Measurements from ENCODE around the gene MS4A18. TPM values are rescaled to one million over a fixed set of nuclear protein-coding genes. Genes with fewer than 3 reads are reported as not detected.

The MS4A18 gene
- total RNA-seq, 1 experiment from 2014 or later: not detected

GRCh38 chr11:60764879-60765278 lies 40.4 kb downstream of the MS4A18 start:
- Mint-ChIP-seq H3K4me1 (ENCODE audit: insufficient read depth, unreplicated experiment) (no peaks in the 10 kb centered on the region), H3K36me3 (ENCODE audit: insufficient read depth, unreplicated experiment) (no peaks in the 10 kb centered on the region), H3K4me3 (ENCODE audit: unreplicated experiment) (no peak overlapping the region), H3K27ac (ENCODE audit: low read depth, unreplicated experiment) (no peak overlapping the region), H3K9me3 (ENCODE audit: unreplicated experiment) (no peaks in the 10 kb centered on the region), H3K27me3 (ENCODE audit: insufficient read depth, unreplicated experiment) (peaks cover 15% of the 10 kb centered on the region)
- intact Hi-C loops (cut with micrococcal nuclease): no loop called here
- BruUV-seq (replicated peaks): no TSS peak
- CTCF ChIA-PET: interaction anchor here (0.6 to 7.0 kb wide), 5 partner anchors 8 to 500 kb away, joined by 3 to 72 read pairs (median 3); partner anchors contain the start of gene MS4A15
- DNase-seq (ENCODE audit: unreplicated experiment): no peak
- POLR2A ChIA-PET: no interaction called here
- no peak for TF ChIP-seq CTCF (IDR thresholded peaks at IDR 0.05; ENCODE audit: unreplicated experiment)

- no peak for DNase-seq (ENCODE audit: unreplicated experiment)
- Mint-ChIP-seq H3K4me1 (ENCODE audit: insufficient read depth, unreplicated experiment) (no peaks in the 10 kb centered on the region), H3K36me3 (ENCODE audit: insufficient read depth, unreplicated experiment) (no peaks in the 10 kb centered on the region), H3K27me3 (ENCODE audit: insufficient read depth, unreplicated experiment) (peaks cover 10% of the 10 kb centered on the region), H3K9me3 (ENCODE audit: unreplicated experiment) (no peaks in the 10 kb centered on the region), H3K27ac (ENCODE audit: low read depth, unreplicated experiment) (no peak overlapping the region), H3K4me3 (ENCODE audit: unreplicated experiment) (no peak overlapping the region)
- ChIA-PET CTCF (interaction anchor here (0.6 to 7.0 kb wide), 7 partner anchors 9 to 1228 kb away, joined by 3 to 72 read pairs (median 3); partner anchors contain the start of gene MS4A15), POLR2A (no interaction called here)
- intact Hi-C loops (cut with micrococcal nuclease): no loop called here
- no peak for TF ChIP-seq CTCF (IDR thresholded peaks at IDR 0.05; ENCODE audit: unreplicated experiment)
- no TSS peak for BruUV-seq (replicated peaks)
Observed at GRCh38 chr11:60765355-60765754, 40.8 kb downstream of the MS4A18 start.

DNA sequence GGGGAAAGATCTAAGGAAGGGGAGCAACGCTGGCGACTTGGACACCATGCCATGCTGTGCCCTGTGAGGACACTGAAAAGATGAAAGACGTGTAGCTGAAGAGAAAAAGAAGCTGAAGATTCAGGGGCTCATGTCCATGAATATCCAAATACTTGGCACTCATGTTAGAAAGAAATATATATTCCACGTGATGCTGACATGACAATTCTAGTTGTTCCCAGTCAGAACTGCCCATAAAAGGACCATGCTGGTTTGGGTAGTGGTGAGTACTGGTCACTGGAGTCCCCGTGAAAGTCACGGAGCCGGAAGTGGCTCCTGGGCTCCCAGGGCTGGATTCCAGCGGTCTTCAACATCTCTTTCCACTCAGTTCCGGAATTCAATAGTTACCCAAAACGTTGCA lies 42.0 kb downstream of the MS4A18 start:
- H3K27ac Mint-ChIP-seq (ENCODE audit: low read depth, unreplicated experiment): no peak overlapping the region

GRCh38 chr11:60767388-60767811 lies 42.9 kb downstream of the MS4A18 start:
- no peaks in the 10 kb centered on the region for H3K27me3 Mint-ChIP-seq (ENCODE audit: insufficient read depth, unreplicated experiment)
- ChIA-PET POLR2A (no interaction called here), CTCF (interaction anchor here (0.7 to 7.0 kb wide), 5 partner anchors 9 to 1866 kb away, joined by 3 to 72 read pairs (median 4); partner anchors contain the start of gene MS4A15)
- DNase-seq (ENCODE audit: unreplicated experiment): no peak
- H3K36me3 Mint-ChIP-seq (ENCODE audit: insufficient read depth, unreplicated experiment): no peaks in the 10 kb centered on the region
- no peak overlapping the region for H3K27ac Mint-ChIP-seq (ENCODE audit: low read depth, unreplicated experiment)
- intact Hi-C loops (cut with micrococcal nuclease): no loop called here
- H3K4me1 Mint-ChIP-seq (ENCODE audit: insufficient read depth, unreplicated experiment): no peaks in the 10 kb centered on the region
- no peak overlapping the region for H3K4me3 Mint-ChIP-seq (ENCODE audit: unreplicated experiment)
- no peak for TF ChIP-seq CTCF (IDR thresholded peaks at IDR 0.05; ENCODE audit: unreplicated experiment)
- H3K9me3 Mint-ChIP-seq (ENCODE audit: unreplicated experiment): no peaks in the 10 kb centered on the region
- no TSS peak for BruUV-seq (replicated peaks)

More for the DNA sequence above, 42.0 kb downstream of the MS4A18 start:
- no peaks in the 10 kb centered on the region for H3K9me3 Mint-ChIP-seq (ENCODE audit: unreplicated experiment)
- H3K4me1 Mint-ChIP-seq (ENCODE audit: insufficient read depth, unreplicated experiment): no peaks in the 10 kb centered on the region
- no peak overlapping the region for H3K4me3 Mint-ChIP-seq (ENCODE audit: unreplicated experiment)
- no peaks in the 10 kb centered on the region for H3K36me3 Mint-ChIP-seq (ENCODE audit: insufficient read depth, unreplicated experiment)
- intact Hi-C loops (cut with micrococcal nuclease): no loop called here
- no peak for TF ChIP-seq CTCF (IDR thresholded peaks at IDR 0.05; ENCODE audit: unreplicated experiment)
- ChIA-PET POLR2A (interaction anchor here (0.6 kb wide), 1 partner anchor 41 kb away, joined by 3 read pairs; no protein-coding TSS in a partner anchor), CTCF (interaction anchor here (1.0 to 7.0 kb wide), 2 partner anchors 8 to 10 kb away, joined by 4 to 72 read pairs; no protein-coding TSS in a partner anchor)
- no peaks in the 10 kb centered on the region for H3K27me3 Mint-ChIP-seq (ENCODE audit: insufficient read depth, unreplicated experiment)
- DNase-seq (ENCODE audit: unreplicated experiment): no peak
- BruUV-seq (replicated peaks): no TSS peak

Data from MCF 10A (cell line).